H1 (cell line): Measurements from ENCODE around the gene TOB1. TPM values are rescaled to one million over a fixed set of nuclear protein-coding genes. Genes with fewer than 3 reads are reported as not detected.

Experiments used
- CTCF ChIA-PET: fragments of 300-600 bp; sonication (Branson Sonifier 250); formaldehyde crosslinking; loops from one replicate; lab custom pipeline; 2021; ENCODE audit not compliant: partially characterized antibody; lab: Charles Lee
- POLR2A ChIA-PET: fragments of 300-600 bp; sonication (Branson Sonifier 250); formaldehyde crosslinking; loops from one replicate; lab custom pipeline; 2021; ENCODE audit warnings: inconsistent platforms; ENCODE audit not compliant: partially characterized antibody; lab: Charles Lee
- DNase-seq, 2 experiments: peaks; one replicate each; pipeline versions ENCODE4 v3.0.0 to v3.0.0-alpha.2; 2010 to 2022; ENCODE audit warnings: low spot score in 2 of 2, low read depth in 1 of 2, mixed read lengths in 1 of 2
- FAIRE-seq: peaks from 2 replicates; lab custom pipeline; 2011; peaks lifted over from hg19 to GRCh38; lab: Jason Lieb, UNC
- H2AFZ ChIP-seq: 2 replicates; pipeline ENCODE4 v1.8.1; 2012; ENCODE audit warnings: low read length, inconsistent platforms
- H2AK5ac ChIP-seq: 2 replicates; pipeline ENCODE4 v1.6.1; 2013; ENCODE audit warnings: low read depth, low read length
- H2BK120ac ChIP-seq: replicated peaks from 2 replicates; pipeline ENCODE3; 2013; ENCODE audit warnings: low read depth, low read length, inconsistent platforms
- H2BK12ac ChIP-seq: 2 replicates; pipeline ENCODE4 v1.6.1; 2013; ENCODE audit warnings: low read depth, low read length
- H2BK15ac ChIP-seq: 2 replicates; pipeline ENCODE4 v1.6.1; 2013; ENCODE audit warnings: low read length
- H2BK20ac ChIP-seq: 2 replicates; pipeline ENCODE4 v1.6.1; 2013; ENCODE audit warnings: low read length
- H2BK5ac ChIP-seq: 2 replicates; pipeline ENCODE4 v1.6.1; 2013; ENCODE audit warnings: low read depth, low read length
- H3K14ac ChIP-seq: 2 replicates; pipeline ENCODE4 v1.6.1; 2013; ENCODE audit warnings: inconsistent platforms; ENCODE audit not compliant: insufficient read length
- H3K18ac ChIP-seq: 2 replicates; pipeline ENCODE4 v1.6.1; 2013; ENCODE audit warnings: low read length; ENCODE audit errors: extremely low read depth
- H3K23ac ChIP-seq: 2 replicates; pipeline ENCODE4 v1.6.1; 2013; ENCODE audit warnings: inconsistent platforms; ENCODE audit not compliant: insufficient read length
- H3K23me2 ChIP-seq: 2 replicates; pipeline ENCODE4 v1.6.1; 2013; ENCODE audit warnings: low read depth, low read length
- H3K27ac ChIP-seq: 2 replicates; pipeline ENCODE4 v1.6.1; 2011; ENCODE audit warnings: low read depth, low read length, inconsistent platforms
- H3K27me3 ChIP-seq, 4 experiments: replicated peaks in 1 of 4; 1 replicate in 1 of 4; 2 replicates in 3 of 4; pipeline versions ENCODE4 v1.6.1 to v1.8.1; 2011 to 2013; ENCODE audit warnings: low read length in 3 of 4, mild to moderate bottlenecking in 3 of 4, inconsistent platforms in 2 of 4, mixed read lengths in 2 of 4, moderate library complexity in 1 of 4; ENCODE audit not compliant: control insufficient read depth in 3 of 4, insufficient read depth in 3 of 4; ENCODE audit errors: extremely low read depth in 1 of 4
- H3K36me3 ChIP-seq, 4 experiments: 2 replicates each; pipeline versions ENCODE4 v1.6.1 to v1.8.1; 2011 to 2013; ENCODE audit warnings: mild to moderate bottlenecking in 4 of 4, low read length in 3 of 4, moderate library complexity in 2 of 4, control low read depth in 1 of 4, inconsistent platforms in 1 of 4; ENCODE audit not compliant: insufficient read depth in 4 of 4, control insufficient read depth in 2 of 4
- H3K4ac ChIP-seq: replicated peaks from 2 replicates; pipeline ENCODE3; 2013; ENCODE audit warnings: low read length, low read depth, mixed read lengths, inconsistent platforms; ENCODE audit not compliant: insufficient read length
- H3K4me1 ChIP-seq, 4 experiments: replicated peaks in 1 of 4; 1 replicate in 1 of 4; 2 replicates in 3 of 4; pipeline versions ENCODE4 v1.6.1 to v1.8.1; 2011 to 2013; ENCODE audit warnings: low read length in 3 of 4, inconsistent platforms in 2 of 4, mixed read lengths in 1 of 4; ENCODE audit not compliant: insufficient read depth in 4 of 4, control insufficient read depth in 3 of 4
- H3K4me2 ChIP-seq, 2 experiments: 2 replicates each; pipeline versions ENCODE4 v1.6.1 to v1.8.1; 2011 to 2013; ENCODE audit warnings: low read depth in 2 of 2, low read length in 2 of 2, control low read depth in 1 of 2, inconsistent platforms in 1 of 2, mild to moderate bottlenecking in 1 of 2; ENCODE audit not compliant: insufficient read depth in 1 of 2
- H3K4me3 ChIP-seq, 4 experiments: fragments of 200-600, 300-600 bp in 1 of 4; sonication (generic), shearing (Covaris generic), sonication (Bioruptor Twin) in 1 of 4; 2 replicates each; pipeline versions ENCODE4 v1.5.1 to v1.8.1; 2011 to 2016; ENCODE audit warnings: low read length in 4 of 4, low read depth in 3 of 4, control low read depth in 2 of 4, inconsistent platforms in 2 of 4, mild to moderate bottlenecking in 2 of 4, mixed read lengths in 1 of 4, moderate library complexity in 1 of 4; ENCODE audit not compliant: insufficient read depth in 2 of 4; ENCODE audit errors: extremely low read depth in 1 of 4
- H3K56ac ChIP-seq: replicated peaks from 2 replicates; pipeline ENCODE3; 2013; ENCODE audit warnings: low read depth, mild to moderate bottlenecking, mixed read lengths, low read length, inconsistent platforms; ENCODE audit not compliant: insufficient read length
- H3K79me1 ChIP-seq: 2 replicates; pipeline ENCODE4 v1.6.1; 2013; ENCODE audit warnings: low read depth, low read length, control low read depth
- H3K79me2 ChIP-seq, 2 experiments: 2 replicates each; pipeline versions ENCODE4 v1.6.1 to v1.8.1; 2012 to 2013; ENCODE audit warnings: low read length in 2 of 2, mild to moderate bottlenecking in 2 of 2, inconsistent platforms in 1 of 2; ENCODE audit not compliant: insufficient read depth in 2 of 2, control insufficient read depth in 1 of 2
- H3K9ac ChIP-seq, 4 experiments: replicated peaks in 1 of 4; 1 replicate in 1 of 4; 2 replicates in 3 of 4; pipeline versions ENCODE4 v1.6.1 to v1.8.1; 2011 to 2013; ENCODE audit warnings: low read depth in 3 of 4, low read length in 3 of 4, control low read depth in 2 of 4, mild to moderate bottlenecking in 2 of 4, moderate library complexity in 2 of 4, inconsistent platforms in 1 of 4; ENCODE audit errors: extremely low read depth in 1 of 4
- H3K9me3 ChIP-seq, 2 experiments: 2 replicates each; pipeline versions ENCODE4 v1.6.1 to v1.8.1; 2012 to 2013; ENCODE audit warnings: mild to moderate bottlenecking in 2 of 2, moderate library complexity in 2 of 2, control low read depth in 1 of 2, inconsistent platforms in 1 of 2, low read depth in 1 of 2, low read length in 1 of 2, mixed read lengths in 1 of 2; ENCODE audit not compliant: insufficient read depth in 2 of 2
- H4K20me1 ChIP-seq, 2 experiments: replicated peaks in 1 of 2; 2 replicates each; pipeline versions ENCODE3 to v1.8.1; 2011 to 2013; ENCODE audit warnings: inconsistent platforms in 2 of 2, low read length in 2 of 2, mild to moderate bottlenecking in 1 of 2; ENCODE audit not compliant: insufficient read depth in 2 of 2, control insufficient read depth in 1 of 2
- H4K5ac ChIP-seq: 2 replicates; pipeline ENCODE4 v1.6.1; 2013; ENCODE audit warnings: low read length, low read depth, mixed read lengths, inconsistent platforms; ENCODE audit not compliant: insufficient read length
- H4K8ac ChIP-seq: 2 replicates; pipeline ENCODE4 v1.8.0; 2013; ENCODE audit warnings: mild to moderate bottlenecking, moderate library complexity, low read length, inconsistent platforms; ENCODE audit not compliant: insufficient read depth; ENCODE audit errors: extremely low read depth
- H4K91ac ChIP-seq: replicated peaks from 2 replicates; pipeline ENCODE3; 2013; ENCODE audit warnings: low read length, mixed read lengths, inconsistent platforms; ENCODE audit not compliant: insufficient read length
- BACH1 ChIP-seq: IDR thresholded peaks from 2 replicates; pipeline ENCODE4 v1.6.1; 2012; ENCODE audit warnings: low read length, improper control_type of control experiment
- CHD1 ChIP-seq: IDR thresholded peaks from 2 replicates; pipeline ENCODE4 v1.6.1; 2012; ENCODE audit warnings: low read depth, low read length, improper control_type of control experiment
- GABPA ChIP-seq: IDR thresholded peaks from 2 replicates; pipeline ENCODE4 v1.6.1; 2011; ENCODE audit warnings: mild to moderate bottlenecking, low read length, moderate library complexity, borderline replicate concordance; ENCODE audit not compliant: insufficient read depth
- HDAC2 ChIP-seq, 2 experiments: fragments of 300-600 bp in 1 of 2; sonication (generic) in 1 of 2; IDR thresholded peaks; 2 replicates each; pipeline ENCODE4 v1.6.1; 2011 to 2012; ENCODE audit warnings: low read depth in 2 of 2, low read length in 2 of 2, mild to moderate bottlenecking in 2 of 2, moderate library complexity in 2 of 2, borderline replicate concordance in 1 of 2, inconsistent platforms in 1 of 2
- KDM5A ChIP-seq: fragments of 200-600 bp; IDR thresholded peaks from 2 replicates; pipeline ENCODE4 v1.7.1; 2012; ENCODE audit warnings: mild to moderate bottlenecking, low read length, inconsistent platforms, mixed read lengths
- POLR2A ChIP-seq, 2 experiments: IDR thresholded peaks; 1 replicate in 1 of 2; 2 replicates in 1 of 2; pipeline ENCODE4 v1.6.1; 2011; ENCODE audit warnings: low read depth in 2 of 2, low read length in 2 of 2, mild to moderate bottlenecking in 2 of 2; ENCODE audit errors: control extremely low read depth in 1 of 2
- POU5F1 ChIP-seq: IDR thresholded peaks from 2 replicates; pipeline ENCODE4 v1.6.1; 2011; ENCODE audit warnings: low read depth, mild to moderate bottlenecking, low read length, moderate library complexity
- SIN3A ChIP-seq, 2 experiments: IDR thresholded peaks in 1 of 2; conservative IDR thresholded peaks in 1 of 2; 2 replicates each; pipeline ENCODE4 v1.6.1; 2011 to 2012; ENCODE audit warnings: low read length in 2 of 2, improper control_type of control experiment in 1 of 2, low read depth in 1 of 2, mild to moderate bottlenecking in 1 of 2
- SIRT6 ChIP-seq: IDR thresholded peaks from one replicate; pipeline ENCODE4 v1.7.1; 2012; ENCODE audit warnings: low read length, inconsistent platforms
- SUZ12 ChIP-seq: fragments of 200-600 bp; sonication (generic); IDR thresholded peaks from 2 replicates; pipeline ENCODE4 v1.6.1; 2012; ENCODE audit warnings: mild to moderate bottlenecking, inconsistent platforms, low read length, moderate library complexity, mixed read lengths
- ZNF274 ChIP-seq: IDR thresholded peaks from 2 replicates; pipeline ENCODE4 v1.7.0; 2012; ENCODE audit warnings: low read length, borderline replicate concordance; ENCODE audit errors: extremely low read depth
- WGBS, 2 experiments: shearing (Covaris generic) in 1 of 2; methylation state at CpG; one replicate each; pipeline versions ENCODE4 v1.1.6 to v1.1.7; 2013 to 2015; ENCODE audit warnings: low lambda C conversion rate in 2 of 2, mixed read lengths in 2 of 2, inconsistent platforms in 1 of 2, low coverage in 1 of 2, missing lambda C conversion rate in 1 of 2; ENCODE audit not compliant: insufficient replicate concordance in 2 of 2, insufficient coverage in 1 of 2, insufficient read length in 1 of 2; ENCODE audit errors: extremely low coverage in 1 of 2, missing lambda C conversion rate in 1 of 2; 5-methylcytosine and 5-hydroxymethylcytosine counted together
- polyA plus RNA-seq, 7 experiments: library from polyadenylated mRNA; depleted of rRNA in 3 of 7; stranded (reverse) in 5 of 7; unstranded in 2 of 7; fragments of >200 nt in 5 of 7; fragments of 200-250 nt in 2 of 7; gene quantifications; 1 replicate in 5 of 7; 2 replicates in 1 of 7; 4 replicates in 1 of 7; pipeline versions ENCODE4 v1.2.1 to v1.2.3, GENCODE V29; 2011 to 2013; ENCODE audit warnings: missing spikeins in 2 of 7, mixed read lengths in 2 of 7
- total RNA-seq: library from RNA; stranded (reverse); fragmentation: NEBNext Ultra II Directional; extraction: Animal tissue kit (Norgen Biotek cat#: 25700); gene quantifications from 2 replicates; pipeline ENCODE4 v1.2.1, GENCODE V29; 2021
- TF ChIP-seq, protein P1 (sequence below): IDR thresholded peaks from 2 replicates; pipeline ENCODE4 v1.6.1; 2011; ENCODE audit warnings: low read depth, mild to moderate bottlenecking, low read length; ENCODE audit not compliant: insufficient read depth

Gene TOB1
- total and polyA plus RNA-seq, 2 of the 8 experiments (the other 6 are each of a cell fraction or from before 2014, with no cell fraction given): 14.4 to 20.8 TPM

DNA sequence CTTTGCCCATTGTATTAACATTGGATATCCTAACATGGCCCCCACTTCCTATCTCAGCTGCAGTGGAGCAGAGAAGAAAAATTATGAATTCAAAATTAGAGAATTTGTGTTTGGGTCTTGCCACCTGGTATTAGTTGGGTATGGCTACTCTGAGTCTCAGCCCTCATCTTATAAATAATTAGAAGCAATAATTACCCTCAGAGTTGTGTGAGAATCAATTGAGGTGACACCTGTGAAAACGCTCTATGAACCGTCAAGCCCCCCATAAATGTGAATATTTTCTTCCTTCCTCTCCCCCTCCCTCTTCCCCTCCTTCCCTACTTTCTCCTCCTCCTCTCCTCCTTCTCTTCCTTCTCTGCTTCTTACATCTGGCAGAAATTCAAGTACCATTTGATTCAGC, 8.9 kb upstream of the TOB1 start:
- H3K4me2 ChIP-seq: no peak overlapping the region
- no peak overlapping the region for H2BK15ac ChIP-seq
- no peak overlapping the region for H2AFZ ChIP-seq
- H2BK5ac ChIP-seq: no peak overlapping the region
- H4K8ac ChIP-seq: no peak overlapping the region
- H4K20me1 ChIP-seq: no peaks in the 10 kb centered on the region
- H3K36me3 ChIP-seq: no peaks in the 10 kb centered on the region
- no peak overlapping the region for H3K14ac ChIP-seq
- no peak overlapping the region for H2BK12ac ChIP-seq
- H3K79me2 ChIP-seq: no peaks in the 10 kb centered on the region
- no peak overlapping the region for H3K27ac ChIP-seq
- whole genome bisulfite sequencing, 2 experiments: 86% methylated on average over 2 of the region's 2 CpGs; no CpG with 5 or more reads in 1 of the 2 experiments
- H3K23me2 ChIP-seq: no peaks in the 10 kb centered on the region
- no peaks in the 10 kb centered on the region for H3K79me1 ChIP-seq
- H3K56ac ChIP-seq: no peak overlapping the region
- no peaks in the 10 kb centered on the region for H3K4me1 ChIP-seq
- FAIRE-seq: no peak
- ChIA-PET CTCF (interaction anchor here (0.9 kb wide), 1 partner anchor 82 kb away, joined by 4 read pairs; no protein-coding TSS in a partner anchor), POLR2A (interaction anchor here (6.3 kb wide), 1 partner anchor 9 kb away, joined by 51 read pairs; the partner anchor contains the start of gene TOB1)
- no peak overlapping the region for H3K4ac ChIP-seq
- H3K23ac ChIP-seq: no peak overlapping the region
- no peak overlapping the region for H4K5ac ChIP-seq
- H3K4me3 ChIP-seq: no peak overlapping the region
- no peak overlapping the region for H2BK20ac ChIP-seq
- H3K9ac ChIP-seq: no peak overlapping the region
- no peak for DNase-seq
- no peak overlapping the region for H4K91ac ChIP-seq
- no peaks in the 10 kb centered on the region for H3K27me3 ChIP-seq
- no peak overlapping the region for H2AK5ac ChIP-seq
- H3K18ac ChIP-seq: no peak overlapping the region
- peaks cover 0 to 1% of the 10 kb centered on the region in 2 experiments; a peak in 2 of 4 replicates for H3K9me3 ChIP-seq
- H2BK120ac ChIP-seq: no peak overlapping the region
- TF ChIP-seq SIRT6 (no peak), HDAC2 (IDR thresholded peaks at IDR 0.05; ENCODE audit: borderline replicate concordance in 1 of 2, low read depth in 2 of 2, low read length in 2 of 2) (no peak), CHD1 (no peak), BACH1 (no peak), ZNF274 (no peak), SIN3A (conservative IDR thresholded peaks at IDR 0.05 in 1 of 2, IDR thresholded peaks at IDR 0.05 in 1 of 2; ENCODE audit: low read depth in 1 of 2, low read length in 2 of 2) (no peak), POLR2A (IDR thresholded peaks at IDR 0.05; ENCODE audit: control extremely low read depth in 1 of 2, low read depth in 2 of 2, low read length in 2 of 2) (no peak), POU5F1 (no peak), SUZ12 (no peak), KDM5A (no peak), GABPA (no peak)
- TF ChIP-seq, protein P1, sequence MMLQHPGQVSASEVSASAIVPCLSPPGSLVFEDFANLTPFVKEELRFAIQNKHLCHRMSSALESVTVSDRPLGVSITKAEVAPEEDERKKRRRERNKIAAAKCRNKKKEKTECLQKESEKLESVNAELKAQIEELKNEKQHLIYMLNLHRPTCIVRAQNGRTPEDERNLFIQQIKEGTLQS: no peak
